Measurements from ENCODE around the gene ACTN4. TPM values are rescaled to one million over a fixed set of nuclear protein-coding genes. Genes with fewer than 3 reads are reported as not detected.
"Not testable (repeated sequence)": the region's sequence is repeated elsewhere in the genome, so short reads cannot be mapped to it uniquely, and the experiment has no call there.

ACTN4 gene
- polyA plus RNA-seq, 1 donor, result 654 TPM

- no peak for DNase-seq
These were observed 119.0 kb downstream of the ACTN4 start for GRCh38 chr19:38766276-38767047.

GRCh38 chr19:38769635-38770211 lies 122.3 kb downstream of the ACTN4 start:
- peak; percentile 81 for DNase-seq

DNA sequence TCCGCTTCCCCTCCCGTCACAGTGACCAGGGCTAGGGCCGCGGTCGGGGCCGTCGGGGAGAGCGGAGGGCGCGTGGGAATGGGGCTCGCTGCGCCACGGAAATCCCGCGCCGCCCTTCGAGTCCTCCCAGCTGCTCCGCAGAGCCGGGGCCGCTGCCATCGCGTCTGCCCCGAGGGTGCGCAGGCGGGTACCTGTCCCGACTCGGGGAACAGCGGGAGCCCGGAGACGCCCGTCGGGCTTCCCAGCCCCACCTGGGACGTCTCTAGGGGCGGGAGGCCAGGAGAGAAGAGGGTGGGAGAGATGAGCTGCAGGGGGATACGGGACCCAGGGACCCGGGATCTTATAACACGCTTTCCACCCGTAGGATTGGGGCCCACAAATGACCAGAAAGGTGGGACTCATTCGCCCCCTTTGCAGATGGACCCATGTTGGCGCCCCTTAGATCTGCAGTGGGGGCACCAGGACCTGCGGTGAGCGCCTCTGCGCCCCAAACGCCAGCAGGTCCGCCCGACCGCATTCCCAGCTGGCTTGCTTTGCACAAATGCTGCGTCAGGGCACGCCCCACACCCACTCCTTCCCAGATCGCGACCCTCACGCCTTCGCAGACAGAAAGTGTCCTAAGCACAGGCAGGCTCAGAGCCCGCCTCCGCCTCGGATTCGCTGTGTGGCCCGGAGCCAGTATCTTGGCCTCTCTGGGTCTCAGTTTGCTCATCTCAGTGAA lies 122.9 kb downstream of the ACTN4 start:
- not testable (repeated sequence) for DNase-seq

DNA sequence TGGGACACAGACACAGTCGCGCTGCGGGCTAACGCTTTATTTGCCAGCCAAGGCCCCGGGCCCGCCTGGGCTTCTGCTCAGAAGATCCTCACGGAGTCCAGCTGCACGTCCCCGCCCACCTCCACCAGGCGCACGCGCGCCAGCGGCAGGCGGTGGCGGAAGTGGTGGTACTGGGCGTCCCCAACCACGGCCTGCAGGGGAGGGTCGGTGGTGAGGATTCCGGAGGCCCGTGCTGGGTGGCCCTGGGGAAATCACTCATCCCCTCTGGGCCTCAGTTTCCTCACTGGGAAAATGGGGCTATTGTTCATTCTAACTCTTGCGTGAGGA lies 123.5 kb downstream of the ACTN4 start:
- not testable (repeated sequence) for DNase-seq

DNA sequence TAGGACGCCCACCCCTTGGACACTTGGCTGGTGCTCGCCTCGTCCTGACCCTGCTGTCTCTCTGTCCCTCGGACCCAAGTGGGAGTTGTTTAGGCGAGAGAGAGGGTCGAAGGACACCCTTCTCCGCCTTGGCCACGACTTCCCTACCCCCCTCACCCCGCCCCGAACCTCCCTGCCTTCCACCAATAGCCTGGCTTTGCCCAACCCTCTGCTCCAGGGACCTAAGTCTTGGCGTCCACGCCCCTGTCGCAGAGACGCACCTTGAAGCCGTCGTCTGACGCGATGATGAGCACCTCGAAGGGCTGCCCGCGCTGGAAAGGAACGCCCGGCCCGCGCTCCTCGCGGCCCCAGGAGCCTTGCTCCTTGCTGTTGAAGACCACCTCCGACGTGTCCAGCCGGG lies 124.1 kb downstream of the ACTN4 start:
- DNase-seq, result not testable (repeated sequence)

DNA sequence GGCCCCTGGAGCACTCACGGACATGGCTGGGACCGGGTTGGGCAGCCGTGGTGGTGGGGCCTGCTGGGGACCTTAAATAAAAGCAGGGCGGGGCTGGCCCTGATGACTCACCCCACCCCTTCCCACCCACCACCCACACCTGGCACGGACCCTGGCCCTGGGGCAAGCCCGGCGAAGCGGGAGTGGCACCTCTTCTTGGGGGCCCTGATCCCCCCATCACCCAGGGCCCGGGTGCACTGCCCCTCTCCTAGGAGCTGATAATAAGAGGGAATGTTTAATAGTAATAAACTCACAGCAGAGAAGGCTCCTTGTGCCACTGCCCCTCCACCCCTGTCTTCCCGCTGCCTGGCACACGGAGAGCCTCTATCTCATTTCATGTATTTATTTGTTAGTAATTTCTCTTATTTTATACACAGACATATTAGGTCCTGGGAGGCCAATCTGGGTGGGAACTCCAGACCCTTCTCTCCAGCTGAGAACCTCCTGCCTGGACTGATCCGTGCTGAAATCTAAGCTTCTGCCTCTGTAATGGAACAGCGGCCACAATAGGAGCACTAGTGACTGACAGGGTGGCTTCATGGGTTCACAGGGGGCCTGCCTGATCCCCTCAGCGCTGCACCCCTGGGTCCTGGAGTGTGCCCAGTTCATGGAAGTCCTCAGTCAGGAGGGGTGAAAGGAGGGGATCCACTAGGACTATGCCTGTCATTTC lies 126.2 kb downstream of the ACTN4 start, which contains the start of gene LGALS7:
Gene LGALS7 (minus strand): TSS at position 49 of the 709 bp plus-strand sequence. CDS start 25 bp downstream, at position 24.
- DNase-seq, result no peak

DNA sequence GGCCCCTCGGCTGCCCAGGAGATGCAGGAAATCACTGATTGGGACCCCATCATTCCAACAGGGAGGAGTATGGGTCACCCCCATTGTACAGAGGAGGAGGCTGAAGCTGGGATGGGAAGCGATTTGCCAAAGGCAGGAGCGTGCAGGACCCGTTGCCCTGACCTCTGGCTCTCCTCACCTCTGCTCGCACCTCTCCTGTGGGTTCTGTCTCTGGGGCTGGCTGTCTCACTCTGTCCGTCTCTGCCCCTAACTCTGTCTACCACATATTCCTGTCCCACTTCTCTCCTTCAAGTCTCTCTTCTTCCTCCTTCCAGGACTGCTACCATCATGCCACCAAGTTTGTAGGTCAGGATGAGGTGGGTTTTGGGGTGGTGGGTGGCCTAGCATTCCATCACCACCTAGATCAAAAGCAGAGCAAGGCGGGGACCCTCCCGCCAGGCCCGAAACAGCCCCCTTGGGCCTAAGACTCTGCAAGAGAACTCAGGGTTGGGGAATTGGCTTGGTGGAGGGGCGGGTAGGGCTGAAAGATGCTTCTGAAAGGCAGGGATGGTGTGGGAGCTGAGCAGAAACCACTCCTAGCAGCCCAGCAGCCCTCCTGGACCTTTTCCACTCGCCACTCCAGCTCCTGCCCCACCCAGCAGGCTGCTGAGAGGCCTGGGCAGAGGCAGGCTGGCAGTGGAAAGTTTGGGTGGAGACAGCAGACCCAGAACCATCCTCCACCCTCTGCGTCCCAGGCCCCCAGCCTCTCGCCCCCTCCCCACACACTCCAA lies 126.9 kb downstream of the ACTN4 start:
- no peak for DNase-seq

- DNase-seq, result no peak
These were observed 131.3 kb downstream of the ACTN4 start for GRCh38 chr19:38778733-38779132.

GRCh38 chr19:38780443-38780842 lies 133.0 kb downstream of the ACTN4 start:
- no peak for DNase-seq

DNA sequence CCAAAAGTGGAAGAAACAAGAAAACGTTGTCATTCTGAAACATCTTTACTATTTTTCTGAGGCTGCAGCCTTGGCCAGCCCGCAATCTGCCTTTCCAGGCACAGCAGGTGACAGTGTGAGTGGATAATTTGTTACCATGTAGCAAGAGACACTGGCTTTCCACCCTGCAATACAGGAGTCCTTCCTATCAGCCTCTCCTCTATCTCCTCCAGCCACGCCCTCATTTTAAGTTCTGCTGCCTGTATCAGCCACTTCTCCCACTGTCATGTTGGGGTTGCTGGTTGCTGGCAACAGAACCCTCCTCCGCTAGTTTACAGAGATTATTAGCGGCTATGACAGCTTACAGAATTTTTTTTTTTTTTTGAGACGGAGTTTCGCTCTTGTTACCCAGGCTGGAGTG lies 133.6 kb downstream of the ACTN4 start:
- no peak for DNase-seq

Other genes with a start within 250 kb of the ACTN4 start
- gene FAM98C, start 244.6 kb upstream of the ACTN4 start, polyA plus RNA-seq (ENCODE audit: insufficient read length), result 13.0 TPM
- 0.67 TPM for gene RASGRP4, start 221.4 kb upstream of the ACTN4 start, polyA plus RNA-seq (ENCODE audit: insufficient read length)
- gene RYR1, start 214.0 kb upstream of the ACTN4 start, polyA plus RNA-seq (ENCODE audit: insufficient read length), result 9.6 TPM
- 3.9 TPM for gene MAP4K1, start 29.7 kb upstream of the ACTN4 start, polyA plus RNA-seq (ENCODE audit: insufficient read length)
- gene EIF3K, start 28.5 kb upstream of the ACTN4 start, polyA plus RNA-seq (ENCODE audit: insufficient read length), result 318 TPM
- 8.0 TPM for gene CAPN12, start 96.8 kb downstream of the ACTN4 start, polyA plus RNA-seq (ENCODE audit: insufficient read length)
- gene LGALS7, start 125.9 kb downstream of the ACTN4 start, polyA plus RNA-seq (ENCODE audit: insufficient read length), result 0.70 TPM
- gene LGALS7B, start 141.6 kb downstream of the ACTN4 start, polyA plus RNA-seq (ENCODE audit: insufficient read length), result not detected
- 2.0 TPM for gene LGALS4, start 165.3 kb downstream of the ACTN4 start, polyA plus RNA-seq (ENCODE audit: insufficient read length)
- gene ECH1, start 184.1 kb downstream of the ACTN4 start, polyA plus RNA-seq (ENCODE audit: insufficient read length), result 129 TPM
- gene HNRNPL, start 202.3 kb downstream of the ACTN4 start, polyA plus RNA-seq (ENCODE audit: insufficient read length), result 538 TPM
- gene RINL, start 230.6 kb downstream of the ACTN4 start, polyA plus RNA-seq (ENCODE audit: insufficient read length), result 7.4 TPM